Activated T-cell treated with anti-CD3 and anti-CD28 coated beads, Interleukin-2, amount 50 U/mL, for 72 hours (primary cell): Measurements from ENCODE around the gene TRIM65. TPM values are rescaled to one million over a fixed set of nuclear protein-coding genes. Genes with fewer than 3 reads are reported as not detected.
A peak's percentile ranks its signal among the peaks of the same experiment; 100 is the strongest.

Experiments used
- ATAC-seq, 2 donors: fragments of 150-1000 bp; cut with Tn5 transposase; replicated peaks in 1 of 2; 2 replicates each; pipeline ENCODE4 v1.10.0; 2021; ENCODE audit warnings: moderate library complexity in 2 of 2, mild to moderate bottlenecking in 1 of 2
- DNase-seq, 2 donors: peaks; one replicate each; pipeline ENCODE4 v3.0.0; 2021 to 2022; ENCODE audit warnings: mixed read lengths in 1 of 2
- H3K27ac Mint-ChIP-seq: one replicate; pipeline ENCODE4 v1.8.0; 2022; ENCODE audit warnings: mild to moderate bottlenecking, moderate library complexity, mixed read lengths
- H3K27me3 Mint-ChIP-seq: one replicate; pipeline ENCODE4 v1.8.0; 2022; ENCODE audit warnings: low read depth, mixed read lengths
- H3K36me3 Mint-ChIP-seq, 2 donors: one replicate each; pipeline ENCODE4 v1.8.0; 2022; ENCODE audit warnings: mixed read lengths in 2 of 2, mild to moderate bottlenecking in 1 of 2; ENCODE audit not compliant: insufficient read depth in 2 of 2
- H3K4me1 Mint-ChIP-seq: one replicate; pipeline ENCODE4 v1.8.0; 2022; ENCODE audit warnings: low read depth, mixed read lengths
- H3K4me3 Mint-ChIP-seq, 2 donors: one replicate each; pipeline ENCODE4 v1.8.0; 2022; ENCODE audit warnings: mild to moderate bottlenecking in 2 of 2, mixed read lengths in 2 of 2, moderate library complexity in 2 of 2
- H3K9me3 Mint-ChIP-seq, 2 donors: one replicate each; pipeline ENCODE4 v1.8.0; 2022; ENCODE audit warnings: mixed read lengths in 2 of 2
- total RNA-seq, 2 donors: library from RNA; stranded (reverse); gene quantifications; one replicate each; pipeline ENCODE4 v1.2.3, GENCODE V29; 2022

Gene TRIM65
- total RNA-seq, 2 donors from 2014 or later = 24.0 to 30.7 TPM

- H3K4me3 Mint-ChIP-seq = no peak overlapping the region
- H3K4me1 Mint-ChIP-seq = peaks cover 10% of the 10 kb centered on the region
- no peaks in the 10 kb centered on the region for H3K9me3 Mint-ChIP-seq
- H3K27me3 Mint-ChIP-seq = no peaks in the 10 kb centered on the region
- no peak for ATAC-seq
- DNase-seq = no peak
- H3K36me3 Mint-ChIP-seq = no peaks in the 10 kb centered on the region
- no peak overlapping the region for H3K27ac Mint-ChIP-seq
These were observed 11.3 kb downstream of the TRIM65 start for GRCh38 chr17:75885431-75885830.

GRCh38 chr17:75881678-75882454 lies 14.9 kb downstream of the TRIM65 start:
- Mint-ChIP-seq H3K4me1 (peaks cover 15% of the 10 kb centered on the region), H3K9me3 (no peaks in the 10 kb centered on the region), H3K36me3 (no peaks in the 10 kb centered on the region), H3K27ac (no peak overlapping the region), H3K27me3 (no peaks in the 10 kb centered on the region), H3K4me3 (no peak overlapping the region)
- DNase-seq (no peak), ATAC-seq (no peak)

- peak overlapping the region; percentile 22 to 32 for H3K4me3 Mint-ChIP-seq
- no peak for DNase-seq
- H3K36me3 Mint-ChIP-seq = no peaks in the 10 kb centered on the region
- H3K9me3 Mint-ChIP-seq = no peaks in the 10 kb centered on the region
- no peak overlapping the region for H3K27ac Mint-ChIP-seq
- peaks cover 27% of the 10 kb centered on the region for H3K4me1 Mint-ChIP-seq
- no peak for ATAC-seq
- H3K27me3 Mint-ChIP-seq = no peaks in the 10 kb centered on the region
These were observed 16.5 kb downstream of the TRIM65 start for GRCh38 chr17:75880266-75880665.

GRCh38 chr17:75878174-75878998 lies 18.4 kb downstream of the TRIM65 start, which contains the start of gene TRIM47:
Gene TRIM47, minus strand, starts transcription at chr17:75878581. Its CDS starts 33 bp downstream, at chr17:75878548.
- no peaks in the 10 kb centered on the region for H3K36me3 Mint-ChIP-seq
- H3K27me3 Mint-ChIP-seq = no peaks in the 10 kb centered on the region
- DNase-seq (peak; percentile 28 to 57), ATAC-seq (peak; percentile 14 to 36)
- peak within 1 kb of the TSS; percentile 85 to 94 for H3K4me3 Mint-ChIP-seq
- no peaks in the 10 kb centered on the region for H3K9me3 Mint-ChIP-seq
- H3K4me1 Mint-ChIP-seq = peaks cover 32% of the 10 kb centered on the region
- H3K27ac Mint-ChIP-seq = peak within 1 kb of the TSS; percentile 60

GRCh38 chr17:75877752-75878173 lies 19.0 kb downstream of the TRIM65 start:
- DNase-seq (peak; percentile 83 to 85), ATAC-seq (peak; percentile 82 to 88)
- peaks cover 34% of the 10 kb centered on the region for H3K4me1 Mint-ChIP-seq
- peak overlapping the region; percentile 7 for H3K27ac Mint-ChIP-seq
- H3K9me3 Mint-ChIP-seq = no peaks in the 10 kb centered on the region
- no peaks in the 10 kb centered on the region for H3K36me3 Mint-ChIP-seq
- H3K4me3 Mint-ChIP-seq = peak overlapping the region; percentile 73 to 94
- H3K27me3 Mint-ChIP-seq = no peaks in the 10 kb centered on the region

GRCh38 chr17:75876938-75877751 lies 19.6 kb downstream of the TRIM65 start:
- DNase-seq (peak; percentile 51 to 58), ATAC-seq (peak; percentile 30 to 34)
- no peaks in the 10 kb centered on the region for H3K27me3 Mint-ChIP-seq
- peak overlapping the region; percentile 73 to 94 for H3K4me3 Mint-ChIP-seq
- peak overlapping the region; percentile 7 for H3K27ac Mint-ChIP-seq
- H3K4me1 Mint-ChIP-seq = peaks cover 40% of the 10 kb centered on the region
- H3K9me3 Mint-ChIP-seq = no peaks in the 10 kb centered on the region
- no peaks in the 10 kb centered on the region for H3K36me3 Mint-ChIP-seq

GRCh38 chr17:75876190-75876937 lies 20.4 kb downstream of the TRIM65 start:
- H3K27ac Mint-ChIP-seq = peak overlapping the region; percentile 7
- peak; percentile 70 to 72 for DNase-seq
- H3K36me3 Mint-ChIP-seq = no peaks in the 10 kb centered on the region
- ATAC-seq = peak; percentile 56 to 59
- peaks cover 40% of the 10 kb centered on the region for H3K4me1 Mint-ChIP-seq
- H3K27me3 Mint-ChIP-seq = no peaks in the 10 kb centered on the region
- peak overlapping the region; percentile 73 to 94 for H3K4me3 Mint-ChIP-seq
- H3K9me3 Mint-ChIP-seq = no peaks in the 10 kb centered on the region

- DNase-seq (no peak), ATAC-seq (no peak)
- Mint-ChIP-seq H3K4me1 (peaks cover 40% of the 10 kb centered on the region), H3K4me3 (peak overlapping the region; percentile 73 to 94), H3K27me3 (no peaks in the 10 kb centered on the region), H3K36me3 (no peaks in the 10 kb centered on the region), H3K27ac (peak overlapping the region; percentile 7), H3K9me3 (no peaks in the 10 kb centered on the region)
These were observed 20.9 kb downstream of the TRIM65 start for GRCh38 chr17:75875940-75876189.

- H3K4me3 Mint-ChIP-seq = peak overlapping the region; percentile 73 to 94
- DNase-seq (no peak), ATAC-seq (no peak)
- no peaks in the 10 kb centered on the region for H3K36me3 Mint-ChIP-seq
- H3K27ac Mint-ChIP-seq = peak overlapping the region; percentile 7
- no peaks in the 10 kb centered on the region for H3K27me3 Mint-ChIP-seq
- peaks cover 40% of the 10 kb centered on the region for H3K4me1 Mint-ChIP-seq
- no peaks in the 10 kb centered on the region for H3K9me3 Mint-ChIP-seq
These were observed 21.4 kb downstream of the TRIM65 start for GRCh38 chr17:75875182-75875939.

- Mint-ChIP-seq H3K27ac (no peak overlapping the region), H3K4me1 (peaks cover 40% of the 10 kb centered on the region), H3K27me3 (no peaks in the 10 kb centered on the region), H3K36me3 (no peaks in the 10 kb centered on the region), H3K9me3 (no peaks in the 10 kb centered on the region), H3K4me3 (peak overlapping the region in 1 of 2 donors; percentile 25)
- no peak for DNase-seq
- ATAC-seq = no peak
These were observed 22.2 kb downstream of the TRIM65 start for GRCh38 chr17:75874323-75875181.

- Mint-ChIP-seq H3K27ac (no peak overlapping the region), H3K36me3 (no peaks in the 10 kb centered on the region), H3K9me3 (no peaks in the 10 kb centered on the region), H3K4me1 (peaks cover 36% of the 10 kb centered on the region), H3K4me3 (peak overlapping the region in 1 of 2 donors; percentile 25), H3K27me3 (no peaks in the 10 kb centered on the region)
- no peak for DNase-seq
- ATAC-seq = no peak
These were observed 23.0 kb downstream of the TRIM65 start for GRCh38 chr17:75873587-75874322.
